AG04449 (cell line): ENCODE measurements around the gene TRAF3.

ENCODE experiments used
- CTCF ChIA-PET: fragments of 350-600 bp; formaldehyde crosslinking; extraction: SDS; loops from one replicate; lab custom pipeline; 2021; ENCODE audit warnings: antibody characterized with exemption; lab: Yijun Ruan, JAX
- POLR2A ChIA-PET: fragments of 400-600, 350-600 bp; formaldehyde crosslinking; extraction: SDS; loops from one replicate; lab custom pipeline; 2020; ENCODE audit warnings: antibody characterized with exemption, inconsistent platforms; lab: Yijun Ruan, JAX
- DNase-seq: peaks from one replicate; pipeline ENCODE4 v3.0.0-alpha.2; 2010; ENCODE audit warnings: low read depth, low spot score
- H3K4me3 ChIP-seq: 2 replicates; pipeline ENCODE4 v1.5.1; 2011; ENCODE audit warnings: low read depth, mild to moderate bottlenecking, control low read depth, low read length
- CTCF ChIP-seq: IDR thresholded peaks from one replicate; pipeline ENCODE4 v1.5.1; 2011; ENCODE audit warnings: mild to moderate bottlenecking, moderate library complexity, low read length, control low read depth, inconsistent platforms; ENCODE audit not compliant: insufficient read depth; ENCODE audit errors: missing control alignments

TRAF3 gene

GRCh38 chr14:102930753-102931579, 153.7 kb downstream of the TRAF3 start:
- TF ChIP-seq CTCF, result no peak
- CTCF ChIA-PET, result interaction anchor here (1.1 to 1.7 kb wide), 2 partner anchors 13 to 236 kb away, joined by 3 to 5 read pairs; no protein-coding TSS in a partner anchor
- no peak overlapping the region for H3K4me3 ChIP-seq
- POLR2A ChIA-PET, result no interaction called here
- DNase-seq, result no peak

GRCh38 chr14:102931580-102932285, 154.5 kb downstream of the TRAF3 start:
- TF ChIP-seq CTCF, result no peak
- ChIA-PET POLR2A (no interaction called here), CTCF (interaction anchor here (1.7 kb wide), 1 partner anchor 237 kb away, joined by 5 read pairs; no protein-coding TSS in a partner anchor)
- no peak overlapping the region for H3K4me3 ChIP-seq
- no peak for DNase-seq

DNA sequence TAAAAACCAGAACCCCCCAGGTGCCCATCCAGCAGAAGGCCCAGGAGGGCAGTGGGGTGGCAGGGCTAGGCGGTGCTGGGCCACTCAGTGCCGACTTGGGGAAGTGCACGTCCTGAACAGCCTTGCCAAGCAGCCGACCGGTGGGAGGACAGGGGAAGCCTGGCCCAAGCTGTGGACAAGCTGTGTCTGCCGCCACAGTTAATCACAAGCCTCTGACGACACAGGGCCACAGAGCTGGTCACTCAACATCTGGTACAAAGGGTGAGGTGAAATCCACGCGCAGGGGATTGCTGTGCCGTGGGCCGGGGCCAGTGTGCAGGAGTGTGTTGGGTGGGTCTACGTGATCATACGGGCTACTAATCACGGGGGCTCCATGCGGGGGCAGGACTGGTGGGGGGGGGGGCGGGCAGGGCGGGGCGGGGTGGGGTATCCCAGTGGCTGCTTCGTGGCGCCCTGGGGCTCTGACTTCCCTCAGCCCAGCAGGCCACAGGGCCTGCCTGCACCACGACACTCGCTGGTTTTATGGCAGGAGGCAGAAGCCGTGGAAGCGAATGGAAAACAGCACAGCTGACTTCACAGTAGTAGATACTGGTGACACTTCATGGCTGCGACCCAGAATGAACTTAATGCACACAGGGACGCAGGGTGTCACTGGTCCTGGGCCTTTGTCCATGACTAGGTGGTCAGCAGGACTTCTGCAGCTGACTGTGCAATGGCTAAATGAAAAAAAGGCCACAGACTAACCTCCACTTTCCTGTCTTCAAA, 155.4 kb downstream of the TRAF3 start:
- POLR2A ChIA-PET, result no interaction called here
- no peak for TF ChIP-seq CTCF
- H3K4me3 ChIP-seq, result no peak overlapping the region
- DNase-seq, result no peak
- CTCF ChIA-PET, result no interaction called here

DNA sequence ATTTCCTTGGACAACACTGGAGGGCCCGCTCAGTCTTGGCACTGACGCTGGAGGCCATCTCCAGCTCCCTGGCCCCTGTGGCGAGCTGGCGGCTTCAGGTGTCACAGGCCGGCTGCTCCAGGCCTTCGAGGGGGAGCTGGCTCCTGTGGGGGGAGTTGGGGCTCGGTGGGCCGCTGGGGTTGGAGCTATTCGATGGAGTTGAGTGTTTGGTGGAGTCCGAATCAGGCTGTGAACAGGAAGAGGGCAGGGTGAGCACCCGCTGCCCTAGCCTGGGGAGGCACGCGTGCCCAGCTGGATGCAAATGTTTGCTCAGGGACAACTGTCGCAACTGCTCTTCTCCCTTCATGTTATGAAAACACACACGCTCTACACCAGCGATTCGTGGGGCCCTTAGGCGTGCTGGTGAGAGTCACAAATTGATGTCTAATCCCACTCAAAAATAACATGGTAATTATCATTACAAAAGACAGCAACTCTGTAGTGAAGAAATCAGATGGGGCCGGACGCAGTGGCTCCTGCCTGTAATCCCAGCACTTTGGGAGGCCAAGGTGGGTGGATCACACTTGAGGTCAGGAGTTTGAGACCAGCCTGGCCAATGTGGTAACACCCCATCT, 156.5 kb downstream of the TRAF3 start:
- H3K4me3 ChIP-seq, result no peak overlapping the region
- ChIA-PET POLR2A (no interaction called here), CTCF (interaction anchor here (1.7 kb wide), 1 partner anchor 161 kb away, joined by 4 read pairs; no protein-coding TSS in a partner anchor)
- TF ChIP-seq CTCF, result no peak
- no peak for DNase-seq

- no peak overlapping the region for H3K4me3 ChIP-seq
- ChIA-PET CTCF (interaction anchor here (0.7 to 2.9 kb wide), 4 partner anchors 37 to 416 kb away, joined by 3 to 10 read pairs (median 4); no protein-coding TSS in a partner anchor), POLR2A (no interaction called here)
- DNase-seq, result no peak
- TF ChIP-seq CTCF, result no peak
Observed at GRCh38 chr14:102935756-102936155, 158.5 kb downstream of the TRAF3 start.
